Endothelial cell of umbilical vein (primary cell): ENCODE data around the gene CAPS. TPM values are rescaled to one million over a fixed set of nuclear protein-coding genes. Genes with fewer than 3 reads are reported as not detected.

Experiments used
- BruUV-seq: library from RNA; stranded (reverse); fragments of 400-500 nt; replicated peaks from 2 replicates; lab custom pipeline; 2021; lab: Mats Ljungman, UMichigan
- CTCF ChIA-PET: fragments of 300-600, 350-600 bp; sonication (Branson Sonifier 250); formaldehyde crosslinking; loops from one replicate; lab custom pipeline; 2021; ENCODE audit warnings: antibody characterized with exemption, inconsistent platforms; lab: Charles Lee
- POLR2A ChIA-PET: fragments of 300-600, 350-600 bp; sonication (Branson Sonifier 250); formaldehyde crosslinking; loops from one replicate; lab custom pipeline; 2021; ENCODE audit warnings: antibody characterized with exemption, inconsistent platforms; lab: Charles Lee
- DNase-seq: peaks from one replicate; pipeline ENCODE4 v3.0.0-alpha.2; 2011; ENCODE audit warnings: low read depth, low spot score
- FAIRE-seq: peaks from 2 replicates; lab custom pipeline; 2011; peaks lifted over from hg19 to GRCh38; lab: Jason Lieb, UNC
- H2AFZ ChIP-seq: 2 replicates; pipeline ENCODE4 v1.6.0; 2012; ENCODE audit warnings: low read depth, low read length, control low read depth, inconsistent platforms
- H3K27ac ChIP-seq: 2 replicates; pipeline ENCODE4 v1.5.1; 2011; ENCODE audit warnings: low read depth, mild to moderate bottlenecking, control low read depth, low read length, moderate library complexity; ENCODE audit not compliant: insufficient read depth
- H3K27me3 ChIP-seq, 2 experiments: 2 replicates each; pipeline versions ENCODE4 v1.6.0 to v1.6.1; 2011; ENCODE audit warnings: low read length in 2 of 2, mixed read lengths in 1 of 2; ENCODE audit not compliant: control insufficient read depth in 2 of 2, insufficient read depth in 2 of 2
- H3K36me3 ChIP-seq, 2 experiments: 2 replicates in 1 of 2; 3 replicates in 1 of 2; pipeline ENCODE4 v1.5.1; 2011; ENCODE audit warnings: low read length in 2 of 2, mild to moderate bottlenecking in 1 of 2, moderate library complexity in 1 of 2; ENCODE audit not compliant: control insufficient read depth in 2 of 2, insufficient read depth in 2 of 2; ENCODE audit errors: extremely low read depth in 1 of 2
- H3K4me1 ChIP-seq: 3 replicates; pipeline ENCODE4 v1.5.1; 2011; ENCODE audit warnings: mild to moderate bottlenecking, low read length; ENCODE audit not compliant: control insufficient read depth, insufficient read depth; ENCODE audit errors: extremely low read depth
- H3K4me2 ChIP-seq: 2 replicates; pipeline ENCODE4 v1.6.1; 2011; ENCODE audit warnings: low read length, control low read depth, mixed read lengths; ENCODE audit not compliant: insufficient read depth
- H3K4me3 ChIP-seq, 3 experiments: fragments of 200-600 bp in 1 of 3; sonication (generic), shearing (Covaris generic) in 1 of 3; replicated peaks in 1 of 3; 2 replicates each; pipeline ENCODE4 v1.5.1; 2011 to 2016; ENCODE audit warnings: control low read depth in 3 of 3, low read length in 3 of 3, mild to moderate bottlenecking in 2 of 3, inconsistent platforms in 1 of 3, low read depth in 1 of 3, moderate library complexity in 1 of 3; ENCODE audit not compliant: insufficient read depth in 1 of 3
- H3K79me2 ChIP-seq: 2 replicates; pipeline ENCODE4 v1.6.0; 2012; ENCODE audit warnings: low read length, inconsistent platforms; ENCODE audit not compliant: control insufficient read depth, insufficient read depth
- H3K9ac ChIP-seq: replicated peaks from 2 replicates; pipeline ENCODE3; 2011; ENCODE audit warnings: low read length, control low read depth; ENCODE audit not compliant: insufficient read depth; ENCODE audit errors: extremely low read depth
- H3K9me1 ChIP-seq: replicated peaks from 3 replicates; pipeline ENCODE4 v1.6.0; 2011; ENCODE audit warnings: mild to moderate bottlenecking, low read length; ENCODE audit not compliant: control insufficient read depth, insufficient read depth; ENCODE audit errors: extremely low read depth
- H3K9me3 ChIP-seq: replicated peaks from 2 replicates; pipeline ENCODE4 v1.5.1; 2012; ENCODE audit warnings: low read length, inconsistent platforms; ENCODE audit not compliant: control insufficient read depth, insufficient read depth
- H4K20me1 ChIP-seq: replicated peaks from 2 replicates; pipeline ENCODE3; 2011; ENCODE audit warnings: mild to moderate bottlenecking, low read length; ENCODE audit not compliant: control insufficient read depth, insufficient read depth; ENCODE audit errors: extremely low read depth
- CTCF ChIP-seq, 2 donors: IDR thresholded peaks; 1 replicate in 1 of 2; 2 replicates in 1 of 2; pipeline ENCODE4 v1.5.1; 2011; ENCODE audit warnings: low read length in 2 of 2, mild to moderate bottlenecking in 2 of 2, moderate library complexity in 2 of 2, control low read depth in 1 of 2, inconsistent platforms in 1 of 2, low read depth in 1 of 2; ENCODE audit not compliant: insufficient read depth in 1 of 2; ENCODE audit errors: extremely low read depth in 1 of 2
- EZH2 ChIP-seq: IDR thresholded peaks from 2 replicates; pipeline ENCODE4 v1.6.1; 2012; ENCODE audit warnings: borderline replicate concordance, low read depth, mild to moderate bottlenecking, moderate library complexity, low read length, inconsistent platforms; ENCODE audit not compliant: severe bottlenecking
- FOS ChIP-seq: IDR thresholded peaks from 2 replicates; pipeline ENCODE4 v1.6.1; 2011; ENCODE audit warnings: mild to moderate bottlenecking, low read length, moderate library complexity, borderline replicate concordance; ENCODE audit not compliant: insufficient read depth
- GATA2 ChIP-seq: IDR thresholded peaks from 2 replicates; pipeline ENCODE4 v1.7.0; 2011; ENCODE audit warnings: low read depth, mild to moderate bottlenecking, moderate library complexity, mixed read lengths, low read length; ENCODE audit not compliant: insufficient read length, insufficient read depth
- JUN ChIP-seq: IDR thresholded peaks from 2 replicates; pipeline ENCODE4 v1.6.1; 2011; ENCODE audit warnings: borderline replicate concordance, low read depth; ENCODE audit not compliant: insufficient read length, insufficient read depth
- MAX ChIP-seq: IDR thresholded peaks from 2 replicates; pipeline ENCODE4 v1.6.1; 2011; ENCODE audit not compliant: insufficient read depth, insufficient read length
- MYC ChIP-seq: IDR thresholded peaks from one replicate; pipeline ENCODE4 v1.6.1; 2011; ENCODE audit warnings: mild to moderate bottlenecking, low read depth, low read length
- POLR2A ChIP-seq: IDR thresholded peaks from 2 replicates; pipeline ENCODE4 v1.6.1; 2012; ENCODE audit warnings: low read depth, mild to moderate bottlenecking, control low read depth, low read length
- POLR2AphosphoS5 ChIP-seq: IDR thresholded peaks from 2 replicates; pipeline ENCODE4 v1.6.1; 2012; ENCODE audit warnings: low read depth, mild to moderate bottlenecking, control low read depth, low read length, moderate library complexity; ENCODE audit not compliant: insufficient read depth
- dilution Hi-C: fragments of 300-500 bp; cut with MboI; formaldehyde crosslinking; loops from one replicate; pipeline ENCODE4 v1.15.0; 2019; ENCODE audit warnings: low sequenced_read_pairs; ENCODE audit not compliant: extremely low pct_ligation_motif_present
- intact Hi-C: fragments of 100-400 bp; cut with micrococcal nuclease; formaldehyde crosslinking; loops from one replicate; pipeline ENCODE4 v1.10.0; 2022
- polyA plus RNA-seq, 4 experiments: library from polyadenylated mRNA; depleted of rRNA in 3 of 4; stranded (reverse) in 3 of 4; unstranded in 1 of 4; fragments of >200 nt; gene quantifications; 2 replicates each; pipeline versions ENCODE4 v1.2.1 to v1.2.3, GENCODE V29; 2011 to 2012; ENCODE audit warnings: missing spikeins in 1 of 4
- total RNA-seq: library from RNA; stranded (reverse); gene quantifications from 2 replicates; pipeline ENCODE4 v1.2.3, GENCODE V29; 2021

CAPS gene
- total and polyA plus RNA-seq, 2 donors (not counting 3 experiments of a cell fraction or from before 2014, with no cell fraction given): 6.9 to 8.9 TPM

GRCh38 chr19:5892772-5893275 is 21.2 kb upstream of the CAPS start:
- H3K36me3 ChIP-seq: peaks cover 0 to 12% of the 10 kb centered on the region in 2 experiments
- H4K20me1 ChIP-seq: no peaks in the 10 kb centered on the region
- BruUV-seq: TSS peak; percentile 7
- ChIA-PET CTCF (interaction anchor here (1.0 to 5.0 kb wide), 4 partner anchors 65 to 129 kb away, joined by 7 to 76 read pairs (median 8); partner anchors contain the start of gene NRTN), POLR2A (no interaction called here)
- H3K9me1 ChIP-seq: no peaks in the 10 kb centered on the region
- H3K79me2 ChIP-seq: no peaks in the 10 kb centered on the region
- no peak for TF ChIP-seq CTCF (IDR thresholded peaks at IDR 0.05; ENCODE audit: extremely low read depth in 1 of 2, insufficient read depth in 1 of 2, low read depth in 1 of 2, low read length in 2 of 2)
- TF ChIP-seq JUN: no peak
- TF ChIP-seq POLR2AphosphoS5: no peak
- TF ChIP-seq MYC: no peak
- TF ChIP-seq MAX: no peak
- no peak for TF ChIP-seq FOS
- TF ChIP-seq POLR2A: no peak
- no peak for TF ChIP-seq GATA2
- TF ChIP-seq EZH2: no peak
- H3K9me3 ChIP-seq: no peaks in the 10 kb centered on the region
- DNase-seq (no peak), FAIRE-seq (no peak)
- dilution Hi-C loops: no loop called here
- H3K9ac ChIP-seq: no peak overlapping the region
- H3K27me3 ChIP-seq: no peaks in the 10 kb centered on the region
- peaks cover 19% of the 10 kb centered on the region for H3K4me1 ChIP-seq
- intact Hi-C loops: loop anchor here (1.0 kb wide), 1 partner anchor 89 kb away; no protein-coding TSS in a partner anchor
- no peak overlapping the region for H3K27ac ChIP-seq
- no peak overlapping the region for H2AFZ ChIP-seq
- no peak overlapping the region for H3K4me3 ChIP-seq
- H3K4me2 ChIP-seq: no peak overlapping the region
